Endothelial cell of umbilical vein (primary cell): ENCODE measurements around the gene SYNPO2. TPM values are rescaled to one million over a fixed set of nuclear protein-coding genes. Genes with fewer than 3 reads are reported as not detected.

Experiments used
- BruUV-seq: library from RNA; stranded (reverse); fragments of 400-500 nt; replicated peaks from 2 replicates; lab custom pipeline; 2021; lab: Mats Ljungman, UMichigan
- CTCF ChIA-PET: fragments of 300-600, 350-600 bp; sonication (Branson Sonifier 250); formaldehyde crosslinking; loops from one replicate; lab custom pipeline; 2021; ENCODE audit warnings: antibody characterized with exemption, inconsistent platforms; lab: Charles Lee
- POLR2A ChIA-PET: fragments of 300-600, 350-600 bp; sonication (Branson Sonifier 250); formaldehyde crosslinking; loops from one replicate; lab custom pipeline; 2021; ENCODE audit warnings: antibody characterized with exemption, inconsistent platforms; lab: Charles Lee
- DNase-seq: peaks from one replicate; pipeline ENCODE4 v3.0.0-alpha.2; 2011; ENCODE audit warnings: low read depth, low spot score
- FAIRE-seq: peaks from 2 replicates; lab custom pipeline; 2011; peaks lifted over from hg19 to GRCh38; lab: Jason Lieb, UNC
- H2AFZ ChIP-seq: 2 replicates; pipeline ENCODE4 v1.6.0; 2012; ENCODE audit warnings: low read depth, low read length, control low read depth, inconsistent platforms
- H3K27ac ChIP-seq: 2 replicates; pipeline ENCODE4 v1.5.1; 2011; ENCODE audit warnings: low read depth, mild to moderate bottlenecking, control low read depth, low read length, moderate library complexity; ENCODE audit not compliant: insufficient read depth
- H3K27me3 ChIP-seq, 2 experiments: 2 replicates each; pipeline versions ENCODE4 v1.6.0 to v1.6.1; 2011; ENCODE audit warnings: low read length in 2 of 2, mixed read lengths in 1 of 2; ENCODE audit not compliant: control insufficient read depth in 2 of 2, insufficient read depth in 2 of 2
- H3K36me3 ChIP-seq, 2 experiments: 2 replicates in 1 of 2; 3 replicates in 1 of 2; pipeline ENCODE4 v1.5.1; 2011; ENCODE audit warnings: low read length in 2 of 2, mild to moderate bottlenecking in 1 of 2, moderate library complexity in 1 of 2; ENCODE audit not compliant: control insufficient read depth in 2 of 2, insufficient read depth in 2 of 2; ENCODE audit errors: extremely low read depth in 1 of 2
- H3K4me1 ChIP-seq: 3 replicates; pipeline ENCODE4 v1.5.1; 2011; ENCODE audit warnings: mild to moderate bottlenecking, low read length; ENCODE audit not compliant: control insufficient read depth, insufficient read depth; ENCODE audit errors: extremely low read depth
- H3K4me2 ChIP-seq: 2 replicates; pipeline ENCODE4 v1.6.1; 2011; ENCODE audit warnings: low read length, control low read depth, mixed read lengths; ENCODE audit not compliant: insufficient read depth
- H3K4me3 ChIP-seq, 3 experiments: fragments of 200-600 bp in 1 of 3; sonication (generic), shearing (Covaris generic) in 1 of 3; replicated peaks in 1 of 3; 2 replicates each; pipeline ENCODE4 v1.5.1; 2011 to 2016; ENCODE audit warnings: control low read depth in 3 of 3, low read length in 3 of 3, mild to moderate bottlenecking in 2 of 3, inconsistent platforms in 1 of 3, low read depth in 1 of 3, moderate library complexity in 1 of 3; ENCODE audit not compliant: insufficient read depth in 1 of 3
- H3K79me2 ChIP-seq: 2 replicates; pipeline ENCODE4 v1.6.0; 2012; ENCODE audit warnings: low read length, inconsistent platforms; ENCODE audit not compliant: control insufficient read depth, insufficient read depth
- H3K9ac ChIP-seq: replicated peaks from 2 replicates; pipeline ENCODE3; 2011; ENCODE audit warnings: low read length, control low read depth; ENCODE audit not compliant: insufficient read depth; ENCODE audit errors: extremely low read depth
- H3K9me1 ChIP-seq: replicated peaks from 3 replicates; pipeline ENCODE4 v1.6.0; 2011; ENCODE audit warnings: mild to moderate bottlenecking, low read length; ENCODE audit not compliant: control insufficient read depth, insufficient read depth; ENCODE audit errors: extremely low read depth
- H3K9me3 ChIP-seq: replicated peaks from 2 replicates; pipeline ENCODE4 v1.5.1; 2012; ENCODE audit warnings: low read length, inconsistent platforms; ENCODE audit not compliant: control insufficient read depth, insufficient read depth
- H4K20me1 ChIP-seq: replicated peaks from 2 replicates; pipeline ENCODE3; 2011; ENCODE audit warnings: mild to moderate bottlenecking, low read length; ENCODE audit not compliant: control insufficient read depth, insufficient read depth; ENCODE audit errors: extremely low read depth
- CTCF ChIP-seq, 2 donors: IDR thresholded peaks; 1 replicate in 1 of 2; 2 replicates in 1 of 2; pipeline ENCODE4 v1.5.1; 2011; ENCODE audit warnings: low read length in 2 of 2, mild to moderate bottlenecking in 2 of 2, moderate library complexity in 2 of 2, control low read depth in 1 of 2, inconsistent platforms in 1 of 2, low read depth in 1 of 2; ENCODE audit not compliant: insufficient read depth in 1 of 2; ENCODE audit errors: extremely low read depth in 1 of 2
- EZH2 ChIP-seq: IDR thresholded peaks from 2 replicates; pipeline ENCODE4 v1.6.1; 2012; ENCODE audit warnings: borderline replicate concordance, low read depth, mild to moderate bottlenecking, moderate library complexity, low read length, inconsistent platforms; ENCODE audit not compliant: severe bottlenecking
- FOS ChIP-seq: IDR thresholded peaks from 2 replicates; pipeline ENCODE4 v1.6.1; 2011; ENCODE audit warnings: mild to moderate bottlenecking, low read length, moderate library complexity, borderline replicate concordance; ENCODE audit not compliant: insufficient read depth
- GATA2 ChIP-seq: IDR thresholded peaks from 2 replicates; pipeline ENCODE4 v1.7.0; 2011; ENCODE audit warnings: low read depth, mild to moderate bottlenecking, moderate library complexity, mixed read lengths, low read length; ENCODE audit not compliant: insufficient read length, insufficient read depth
- JUN ChIP-seq: IDR thresholded peaks from 2 replicates; pipeline ENCODE4 v1.6.1; 2011; ENCODE audit warnings: borderline replicate concordance, low read depth; ENCODE audit not compliant: insufficient read length, insufficient read depth
- MAX ChIP-seq: IDR thresholded peaks from 2 replicates; pipeline ENCODE4 v1.6.1; 2011; ENCODE audit not compliant: insufficient read depth, insufficient read length
- MYC ChIP-seq: IDR thresholded peaks from one replicate; pipeline ENCODE4 v1.6.1; 2011; ENCODE audit warnings: mild to moderate bottlenecking, low read depth, low read length
- POLR2A ChIP-seq: IDR thresholded peaks from 2 replicates; pipeline ENCODE4 v1.6.1; 2012; ENCODE audit warnings: low read depth, mild to moderate bottlenecking, control low read depth, low read length
- POLR2AphosphoS5 ChIP-seq: IDR thresholded peaks from 2 replicates; pipeline ENCODE4 v1.6.1; 2012; ENCODE audit warnings: low read depth, mild to moderate bottlenecking, control low read depth, low read length, moderate library complexity; ENCODE audit not compliant: insufficient read depth
- dilution Hi-C: fragments of 300-500 bp; cut with MboI; formaldehyde crosslinking; loops from one replicate; pipeline ENCODE4 v1.15.0; 2019; ENCODE audit warnings: low sequenced_read_pairs; ENCODE audit not compliant: extremely low pct_ligation_motif_present
- intact Hi-C: fragments of 100-400 bp; cut with micrococcal nuclease; formaldehyde crosslinking; loops from one replicate; pipeline ENCODE4 v1.10.0; 2022
- polyA plus RNA-seq, 4 experiments: library from polyadenylated mRNA; depleted of rRNA in 3 of 4; stranded (reverse) in 3 of 4; unstranded in 1 of 4; fragments of >200 nt; gene quantifications; 2 replicates each; pipeline versions ENCODE4 v1.2.1 to v1.2.3, GENCODE V29; 2011 to 2012; ENCODE audit warnings: missing spikeins in 1 of 4
- total RNA-seq: library from RNA; stranded (reverse); gene quantifications from 2 replicates; pipeline ENCODE4 v1.2.3, GENCODE V29; 2021

SYNPO2 gene
- total and polyA plus RNA-seq, 2 donors (not counting 3 experiments of a cell fraction or from before 2014, with no cell fraction given): 0.06 to 0.13 TPM

GRCh38 chr4:119017636-119018035 is 129.0 kb downstream of the SYNPO2 start:
- Histone ChIP-seq H3K27ac (no peak overlapping the region), H3K79me2 (no peaks in the 10 kb centered on the region), H3K4me1 (no peaks in the 10 kb centered on the region), H3K36me3 (no peaks in the 10 kb centered on the region), H2AFZ (no peak overlapping the region), H4K20me1 (no peaks in the 10 kb centered on the region), H3K9me1 (no peaks in the 10 kb centered on the region), H3K9ac (no peak overlapping the region), H3K27me3 (peaks cover 2 to 6% of the 10 kb centered on the region in 2 experiments), H3K4me3 (no peak overlapping the region), H3K9me3 (no peaks in the 10 kb centered on the region), H3K4me2 (no peak overlapping the region)
- ChIA-PET CTCF (no interaction called here), POLR2A (no interaction called here)
- intact Hi-C loops (no loop called here), dilution Hi-C loops (no loop called here)
- FAIRE-seq (no peak), DNase-seq (no peak)
- BruUV-seq: no TSS peak
- TF ChIP-seq FOS: no peak
- no peak for TF ChIP-seq CTCF (IDR thresholded peaks at IDR 0.05; ENCODE audit: extremely low read depth in 1 of 2, insufficient read depth in 1 of 2, low read depth in 1 of 2, low read length in 2 of 2)
- no peak for TF ChIP-seq MYC
- TF ChIP-seq JUN: no peak
- no peak for TF ChIP-seq EZH2
- no peak for TF ChIP-seq GATA2
- TF ChIP-seq POLR2AphosphoS5: no peak
- TF ChIP-seq MAX: no peak
- no peak for TF ChIP-seq POLR2A
